ENCODE measurements around the gene CLDN7.

The CLDN7 gene

GRCh38 chr17:7293159-7293558 is 30.9 kb upstream of the CLDN7 start:
- no peak for DNase-seq (ENCODE audit: low read depth)
- H3K4me3 ChIP-seq (ENCODE audit: low read depth, low read length), result no peak overlapping the region
- no peak for TF ChIP-seq CTCF (conservative IDR thresholded peaks at IDR 0.05; ENCODE audit: low read depth, low read length)

GRCh38 chr17:7292729-7293128 is 30.5 kb upstream of the CLDN7 start:
- no peak overlapping the region for H3K4me3 ChIP-seq (ENCODE audit: low read depth, low read length)
- DNase-seq (ENCODE audit: low read depth), result no peak
- TF ChIP-seq CTCF (conservative IDR thresholded peaks at IDR 0.05; ENCODE audit: low read depth, low read length), result no peak

GRCh38 chr17:7292194-7292593 is 29.9 kb upstream of the CLDN7 start:
- H3K4me3 ChIP-seq (ENCODE audit: low read depth, low read length), result no peak overlapping the region
- TF ChIP-seq CTCF (conservative IDR thresholded peaks at IDR 0.05; ENCODE audit: low read depth, low read length), result no peak
- no peak for DNase-seq (ENCODE audit: low read depth)

- DNase-seq (ENCODE audit: low read depth), result no peak
- no peak for TF ChIP-seq CTCF (conservative IDR thresholded peaks at IDR 0.05; ENCODE audit: low read depth, low read length)
- no peak overlapping the region for H3K4me3 ChIP-seq (ENCODE audit: low read depth, low read length)
Measured at GRCh38 chr17:7290685-7291084, 28.4 kb upstream of the CLDN7 start.

- no peak overlapping the region for H3K4me3 ChIP-seq (ENCODE audit: low read depth, low read length)
- TF ChIP-seq CTCF (conservative IDR thresholded peaks at IDR 0.05; ENCODE audit: low read depth, low read length), result no peak
- no peak for DNase-seq (ENCODE audit: low read depth)
Measured at GRCh38 chr17:7290166-7290565, 27.9 kb upstream of the CLDN7 start.

GRCh38 chr17:7289256-7290032 is 27.2 kb upstream of the CLDN7 start:
- H3K4me3 ChIP-seq (ENCODE audit: low read depth, low read length), result no peak overlapping the region
- no peak for DNase-seq (ENCODE audit: low read depth)

More at GRCh38 chr17:7289256-7290032, 27.2 kb upstream of the CLDN7 start:
- TF ChIP-seq CTCF (conservative IDR thresholded peaks at IDR 0.05; ENCODE audit: low read depth, low read length), result no peak

All from choroid plexus epithelial cell (primary cell).